ENCODE measurements around the gene COL19A1.

The COL19A1 gene

DNA sequence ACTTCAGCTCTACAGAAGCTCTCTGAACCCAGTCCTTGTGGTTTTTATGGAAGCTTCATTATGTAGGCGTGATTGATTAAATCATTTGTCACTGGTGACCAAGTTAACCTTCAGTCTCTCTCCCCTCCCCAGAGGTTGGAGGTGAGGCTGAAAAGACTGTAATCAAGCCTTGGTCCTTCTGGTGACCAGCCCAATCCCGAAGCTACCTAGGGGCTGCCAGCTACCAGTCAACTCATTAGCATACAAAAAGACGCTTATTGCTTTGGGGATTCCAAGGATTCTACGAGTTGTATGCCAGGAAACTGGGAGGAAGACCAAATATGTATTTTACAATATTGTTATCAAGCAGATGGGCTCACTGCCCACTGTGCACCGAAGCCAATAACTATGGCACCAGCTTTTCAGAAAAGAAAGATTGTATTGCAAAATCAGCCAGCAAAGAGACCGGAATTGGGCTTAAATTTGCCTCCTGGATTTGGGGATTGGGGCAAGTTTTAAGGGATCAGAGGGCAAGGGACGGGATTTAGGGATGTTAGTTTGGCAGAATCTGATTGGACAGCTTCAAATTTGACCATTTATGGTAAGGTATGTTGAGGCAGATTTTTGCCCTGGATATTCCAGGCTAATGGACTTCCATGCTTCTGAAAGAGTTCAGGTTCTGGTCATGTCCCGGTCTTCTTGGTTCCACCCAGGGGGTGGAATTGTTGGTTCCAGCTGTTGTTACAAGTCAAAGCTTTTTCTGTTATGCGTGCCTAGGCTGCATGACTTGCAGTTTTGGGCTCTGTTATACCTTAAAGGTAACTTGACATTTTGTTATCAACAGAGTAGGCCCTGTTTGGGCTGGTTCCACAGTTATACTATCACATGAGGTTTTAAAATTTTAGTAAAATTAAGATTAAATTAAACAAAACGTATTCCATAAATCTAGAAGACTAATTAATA, 269.1 kb downstream of the COL19A1 start:
- H3K4me1 ChIP-seq (ENCODE audit: insufficient read depth, low read length): peaks cover 20% of the 10 kb centered on the region
- no peaks in the 10 kb centered on the region for H3K27me3 ChIP-seq (ENCODE audit: insufficient read depth, low read length)
- no peak overlapping the region for H3K27ac ChIP-seq (ENCODE audit: low read length)
- H3K9ac ChIP-seq (ENCODE audit: low read depth, low read length): no peak overlapping the region
- H3K4me3 ChIP-seq (ENCODE audit: low read length): no peak overlapping the region
- H3K36me3 ChIP-seq (ENCODE audit: insufficient read depth, low read depth, low read length): no peaks in the 10 kb centered on the region
- H3K9me3 ChIP-seq (ENCODE audit: insufficient read depth, low read depth, low read length): no peaks in the 10 kb centered on the region

DNA sequence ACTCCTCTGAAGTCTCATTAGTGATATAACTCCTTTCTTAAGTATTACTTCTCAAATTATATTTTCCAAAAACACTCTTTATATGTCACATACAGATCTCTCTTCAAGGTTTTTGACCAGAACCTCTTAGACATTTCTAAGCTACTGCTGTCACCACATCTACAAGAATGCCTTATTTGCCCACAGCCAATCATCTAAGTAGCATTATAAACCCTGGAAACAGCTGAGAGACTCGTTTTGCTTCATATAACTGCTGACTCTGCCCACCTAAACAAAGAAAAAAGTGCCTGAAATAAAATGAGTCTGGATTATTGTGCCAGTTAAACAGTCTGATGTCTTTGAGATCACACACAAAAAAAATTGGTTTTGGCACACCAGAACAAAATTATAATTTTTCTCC, 270.6 kb downstream of the COL19A1 start:
- Histone ChIP-seq H3K27ac (ENCODE audit: low read length) (no peak overlapping the region), H3K4me3 (ENCODE audit: low read length) (no peak overlapping the region), H3K9me3 (ENCODE audit: insufficient read depth, low read depth, low read length) (no peaks in the 10 kb centered on the region)

DNA sequence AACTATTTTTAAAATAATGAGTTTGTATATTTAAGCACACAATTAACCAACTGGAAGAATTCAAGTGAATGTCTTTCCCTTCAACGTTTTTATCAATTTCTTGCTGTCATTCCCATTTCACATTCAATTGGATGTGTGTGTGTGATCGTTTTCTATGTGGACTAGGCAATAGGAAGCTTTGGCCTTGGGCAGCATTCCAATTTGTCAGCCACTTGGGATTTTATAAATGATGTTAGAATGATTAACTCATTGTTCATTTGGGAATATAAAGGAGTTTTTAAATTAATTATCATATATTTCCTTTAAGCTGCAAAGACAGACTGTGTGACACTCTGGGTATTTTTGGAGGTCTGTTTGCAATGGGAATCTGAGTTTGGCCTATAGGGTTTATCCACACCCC, 274.1 kb downstream of the COL19A1 start:
- no peak overlapping the region for H3K4me3 ChIP-seq (ENCODE audit: low read length)
- no peaks in the 10 kb centered on the region for H3K9me3 ChIP-seq (ENCODE audit: insufficient read depth, low read depth, low read length)
- H3K4me1 ChIP-seq (ENCODE audit: insufficient read depth, low read length): peaks cover 19% of the 10 kb centered on the region
- no peaks in the 10 kb centered on the region for H3K27me3 ChIP-seq (ENCODE audit: insufficient read depth, low read length)
- H3K36me3 ChIP-seq (ENCODE audit: insufficient read depth, low read depth, low read length): no peaks in the 10 kb centered on the region
- H3K9ac ChIP-seq (ENCODE audit: low read depth, low read length): no peak overlapping the region
- no peak overlapping the region for H3K27ac ChIP-seq (ENCODE audit: low read length)

More for the DNA sequence above, 270.6 kb downstream of the COL19A1 start:
- Histone ChIP-seq H3K4me1 (ENCODE audit: insufficient read depth, low read length) (peaks cover 20% of the 10 kb centered on the region), H3K36me3 (ENCODE audit: insufficient read depth, low read depth, low read length) (no peaks in the 10 kb centered on the region), H3K27me3 (ENCODE audit: insufficient read depth, low read length) (no peaks in the 10 kb centered on the region), H3K9ac (ENCODE audit: low read depth, low read length) (no peak overlapping the region)

DNA sequence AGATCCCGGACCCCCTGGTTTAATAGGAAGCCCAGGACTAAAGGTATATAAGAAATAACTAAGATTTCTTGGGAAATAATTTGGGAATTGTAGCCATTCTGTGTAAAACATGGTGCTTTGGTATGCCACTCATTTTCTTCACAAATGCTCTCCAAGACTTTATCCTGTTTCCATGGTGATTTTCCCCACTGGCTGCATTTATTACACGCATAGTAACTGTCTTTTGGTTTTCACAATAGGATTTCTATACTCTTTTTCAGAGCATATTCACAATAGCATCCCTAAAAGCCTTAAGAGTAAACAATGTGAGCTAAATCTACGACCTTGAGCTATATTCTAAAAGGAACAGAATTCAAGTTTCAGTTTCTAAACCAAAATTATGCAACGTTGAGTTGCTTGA, 275.7 kb downstream of the COL19A1 start:
- H3K4me3 ChIP-seq (ENCODE audit: low read length): no peak overlapping the region

DNA sequence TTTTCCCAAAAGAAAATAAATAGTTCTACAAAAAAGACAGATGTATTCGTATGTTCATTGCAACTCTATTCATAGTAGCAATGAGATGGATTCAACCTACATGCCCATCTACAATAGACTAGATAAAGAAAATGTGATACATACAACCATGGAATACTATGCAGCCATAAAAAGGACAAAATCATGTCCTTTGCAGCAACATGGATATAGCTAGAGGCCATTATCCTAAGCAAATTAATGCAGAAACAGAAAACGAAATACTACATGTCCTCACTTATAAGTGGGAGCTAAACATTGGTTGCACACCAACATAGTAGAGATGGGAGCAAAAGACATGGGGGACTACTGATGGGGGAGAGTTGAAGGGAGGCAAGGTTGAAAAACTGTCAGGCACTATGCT, 278.8 kb downstream of the COL19A1 start:
- H3K4me1 ChIP-seq (ENCODE audit: insufficient read depth, low read length): no peaks in the 10 kb centered on the region
- H3K4me3 ChIP-seq (ENCODE audit: low read length): no peak overlapping the region
- H3K9ac ChIP-seq (ENCODE audit: low read depth, low read length): no peak overlapping the region
- no peak overlapping the region for H3K27ac ChIP-seq (ENCODE audit: low read length)
- no peaks in the 10 kb centered on the region for H3K27me3 ChIP-seq (ENCODE audit: insufficient read depth, low read length)
- H3K9me3 ChIP-seq (ENCODE audit: insufficient read depth, low read depth, low read length): no peaks in the 10 kb centered on the region
- H3K36me3 ChIP-seq (ENCODE audit: insufficient read depth, low read depth, low read length): no peaks in the 10 kb centered on the region

More for the DNA sequence above, 275.7 kb downstream of the COL19A1 start:
- Histone ChIP-seq H3K4me1 (ENCODE audit: insufficient read depth, low read length) (peaks cover 13% of the 10 kb centered on the region), H3K27me3 (ENCODE audit: insufficient read depth, low read length) (no peaks in the 10 kb centered on the region), H3K27ac (ENCODE audit: low read length) (no peak overlapping the region), H3K36me3 (ENCODE audit: insufficient read depth, low read depth, low read length) (no peaks in the 10 kb centered on the region), H3K9me3 (ENCODE audit: insufficient read depth, low read depth, low read length) (no peaks in the 10 kb centered on the region), H3K9ac (ENCODE audit: low read depth, low read length) (no peak overlapping the region)

DNA sequence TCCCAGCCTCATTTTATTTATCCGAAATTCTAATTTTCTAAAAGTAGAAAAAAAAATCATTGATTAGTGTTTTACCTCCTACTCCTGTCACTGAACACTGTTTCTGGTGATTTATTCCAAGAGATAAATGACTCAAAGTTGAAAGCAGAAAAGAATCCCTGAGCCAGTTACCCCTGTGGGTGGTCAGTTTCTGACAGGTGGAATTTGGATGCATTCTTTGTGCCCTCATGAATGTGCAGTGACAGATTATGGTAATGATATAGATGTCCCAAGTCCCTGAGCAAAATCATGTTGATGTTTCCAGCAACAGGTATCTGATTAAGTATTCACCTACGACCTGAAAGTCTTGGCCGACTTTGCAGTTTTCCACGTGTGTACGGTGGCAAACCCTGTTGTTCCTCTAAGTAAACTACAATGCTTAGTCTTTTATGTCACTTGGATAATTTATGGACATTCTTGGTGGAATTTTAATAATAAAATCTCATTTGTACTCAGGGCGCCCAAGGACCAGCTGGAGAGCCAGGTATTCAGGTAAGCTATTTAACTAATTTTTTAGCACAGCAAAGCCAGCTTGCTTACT, 282.9 kb downstream of the COL19A1 start:
- Histone ChIP-seq H3K27me3 (ENCODE audit: insufficient read depth, low read length) (no peaks in the 10 kb centered on the region), H3K9ac (ENCODE audit: low read depth, low read length) (no peak overlapping the region), H3K4me3 (ENCODE audit: low read length) (no peak overlapping the region), H3K4me1 (ENCODE audit: insufficient read depth, low read length) (no peaks in the 10 kb centered on the region), H3K9me3 (ENCODE audit: insufficient read depth, low read depth, low read length) (no peaks in the 10 kb centered on the region), H3K36me3 (ENCODE audit: insufficient read depth, low read depth, low read length) (no peaks in the 10 kb centered on the region), H3K27ac (ENCODE audit: low read length) (no peak overlapping the region)

DNA sequence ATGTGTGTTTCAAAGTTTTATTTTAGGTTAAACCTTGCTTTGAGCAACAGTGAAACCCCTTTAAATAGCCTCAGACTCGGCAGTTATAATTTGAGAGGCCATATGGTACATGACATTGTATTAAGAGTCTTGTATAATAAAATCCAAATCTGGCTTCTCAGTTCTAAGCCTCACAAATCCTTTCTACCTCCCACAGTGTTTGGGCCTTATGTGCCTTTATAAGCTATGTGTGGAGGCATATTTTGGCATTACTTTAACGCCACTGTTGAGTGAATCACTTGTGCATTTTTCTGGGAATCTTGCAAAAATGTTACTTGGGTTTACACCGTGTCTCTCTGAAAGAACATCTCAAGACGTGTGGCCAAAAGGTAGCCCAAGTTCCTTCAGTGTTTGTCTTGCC, 284.2 kb downstream of the COL19A1 start:
- Histone ChIP-seq H3K36me3 (ENCODE audit: insufficient read depth, low read depth, low read length) (no peaks in the 10 kb centered on the region), H3K27ac (ENCODE audit: low read length) (no peak overlapping the region), H3K9ac (ENCODE audit: low read depth, low read length) (no peak overlapping the region), H3K4me1 (ENCODE audit: insufficient read depth, low read length) (no peaks in the 10 kb centered on the region), H3K27me3 (ENCODE audit: insufficient read depth, low read length) (no peaks in the 10 kb centered on the region), H3K4me3 (ENCODE audit: low read length) (no peak overlapping the region), H3K9me3 (ENCODE audit: insufficient read depth, low read depth, low read length) (no peaks in the 10 kb centered on the region)

DNA sequence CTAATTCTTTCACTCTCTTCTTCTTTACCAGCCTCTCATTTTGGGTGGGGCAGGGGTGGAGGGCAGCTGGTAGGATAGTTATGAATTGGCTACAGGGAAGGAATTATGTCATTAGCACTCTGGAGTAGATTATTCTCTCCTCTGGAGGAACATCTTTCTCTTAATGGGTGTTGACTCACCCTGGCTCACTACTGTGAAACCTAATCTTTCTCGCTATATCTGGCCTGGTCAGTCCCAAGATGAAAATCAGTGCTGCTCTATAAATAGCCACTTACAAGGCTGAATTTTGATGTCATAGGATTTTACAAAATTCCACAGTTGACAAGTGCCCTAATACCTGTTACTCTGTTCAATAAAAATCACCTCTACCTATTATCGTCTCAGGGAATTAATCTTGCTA, 285.3 kb downstream of the COL19A1 start:
- no peak overlapping the region for H3K27ac ChIP-seq (ENCODE audit: low read length)

DNA sequence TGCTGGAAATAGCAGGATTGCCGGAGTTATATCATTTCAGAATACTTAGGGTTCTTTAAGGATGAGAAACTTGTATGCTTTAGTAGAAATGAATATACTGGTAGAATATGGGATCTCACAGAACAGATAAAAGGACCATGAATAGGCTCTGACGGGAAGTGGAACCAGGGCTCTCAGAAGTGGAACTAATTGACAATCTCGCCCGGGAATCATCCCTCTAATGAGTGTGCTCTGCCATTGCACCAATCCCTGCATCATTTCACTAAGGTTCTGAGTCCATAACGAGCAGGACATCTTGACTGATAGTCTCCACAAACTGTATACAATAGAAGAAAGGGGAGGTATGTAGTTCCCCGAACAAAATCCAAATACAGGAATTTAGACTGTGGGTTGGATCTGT, 286.4 kb downstream of the COL19A1 start:
- H3K4me3 ChIP-seq (ENCODE audit: low read length): no peak overlapping the region
- no peaks in the 10 kb centered on the region for H3K36me3 ChIP-seq (ENCODE audit: insufficient read depth, low read depth, low read length)
- no peaks in the 10 kb centered on the region for H3K4me1 ChIP-seq (ENCODE audit: insufficient read depth, low read length)
- no peak overlapping the region for H3K27ac ChIP-seq (ENCODE audit: low read length)
- H3K9ac ChIP-seq (ENCODE audit: low read depth, low read length): no peak overlapping the region
- H3K9me3 ChIP-seq (ENCODE audit: insufficient read depth, low read depth, low read length): no peaks in the 10 kb centered on the region
- no peaks in the 10 kb centered on the region for H3K27me3 ChIP-seq (ENCODE audit: insufficient read depth, low read length)

More for the DNA sequence above, 285.3 kb downstream of the COL19A1 start:
- no peaks in the 10 kb centered on the region for H3K4me1 ChIP-seq (ENCODE audit: insufficient read depth, low read length)
- no peaks in the 10 kb centered on the region for H3K27me3 ChIP-seq (ENCODE audit: insufficient read depth, low read length)
- no peak overlapping the region for H3K9ac ChIP-seq (ENCODE audit: low read depth, low read length)
- H3K9me3 ChIP-seq (ENCODE audit: insufficient read depth, low read depth, low read length): no peaks in the 10 kb centered on the region
- no peaks in the 10 kb centered on the region for H3K36me3 ChIP-seq (ENCODE audit: insufficient read depth, low read depth, low read length)
- H3K4me3 ChIP-seq (ENCODE audit: low read length): no peak overlapping the region

DNA sequence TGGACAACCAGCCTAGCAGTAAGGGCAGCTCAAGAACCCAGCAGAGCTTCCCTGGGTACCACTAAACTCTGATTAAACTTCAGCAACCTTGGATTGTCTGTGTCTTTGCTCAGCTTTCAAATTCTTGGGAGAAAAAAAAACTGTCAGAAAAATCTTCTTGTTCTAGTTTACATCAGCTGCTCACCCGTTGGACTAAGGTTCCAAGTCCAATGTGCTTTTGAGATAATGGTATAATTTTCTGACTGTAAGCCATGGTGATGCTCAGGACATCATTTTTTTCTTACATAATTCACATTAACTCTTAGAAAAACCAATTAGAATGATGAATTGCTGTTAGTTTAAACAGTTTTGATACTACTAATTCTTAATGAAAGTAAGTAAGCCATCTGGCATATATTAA, 290.7 kb downstream of the COL19A1 start:
- Histone ChIP-seq H3K36me3 (ENCODE audit: insufficient read depth, low read depth, low read length) (no peaks in the 10 kb centered on the region), H3K4me1 (ENCODE audit: insufficient read depth, low read length) (no peaks in the 10 kb centered on the region), H3K9ac (ENCODE audit: low read depth, low read length) (no peak overlapping the region), H3K27ac (ENCODE audit: low read length) (no peak overlapping the region), H3K27me3 (ENCODE audit: insufficient read depth, low read length) (no peaks in the 10 kb centered on the region), H3K9me3 (ENCODE audit: insufficient read depth, low read depth, low read length) (no peaks in the 10 kb centered on the region), H3K4me3 (ENCODE audit: low read length) (no peak overlapping the region)

DNA sequence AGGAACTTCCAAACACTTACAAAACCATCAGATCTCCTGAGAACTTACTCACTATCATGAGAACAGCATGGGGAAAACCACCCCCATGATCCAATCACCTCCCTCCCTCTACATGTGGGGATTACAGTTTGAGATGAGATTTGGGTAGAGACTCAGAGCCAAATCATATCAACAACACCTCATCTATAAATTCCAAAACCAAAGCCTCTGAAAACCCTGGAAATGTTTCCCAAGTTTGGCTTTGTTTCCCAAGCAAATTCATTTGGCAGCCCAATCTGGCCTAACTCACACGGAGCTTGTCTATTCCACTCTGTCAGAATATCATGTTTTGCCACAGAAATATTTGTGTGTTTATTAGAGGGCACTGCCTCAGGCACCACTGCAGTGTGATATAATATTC, 293.9 kb downstream of the COL19A1 start:
- Histone ChIP-seq H3K9ac (ENCODE audit: low read depth, low read length) (no peak overlapping the region), H3K4me1 (ENCODE audit: insufficient read depth, low read length) (no peaks in the 10 kb centered on the region), H3K27ac (ENCODE audit: low read length) (no peak overlapping the region), H3K36me3 (ENCODE audit: insufficient read depth, low read depth, low read length) (no peaks in the 10 kb centered on the region), H3K27me3 (ENCODE audit: insufficient read depth, low read length) (no peaks in the 10 kb centered on the region), H3K4me3 (ENCODE audit: low read length) (no peak overlapping the region), H3K9me3 (ENCODE audit: insufficient read depth, low read depth, low read length) (no peaks in the 10 kb centered on the region)

DNA sequence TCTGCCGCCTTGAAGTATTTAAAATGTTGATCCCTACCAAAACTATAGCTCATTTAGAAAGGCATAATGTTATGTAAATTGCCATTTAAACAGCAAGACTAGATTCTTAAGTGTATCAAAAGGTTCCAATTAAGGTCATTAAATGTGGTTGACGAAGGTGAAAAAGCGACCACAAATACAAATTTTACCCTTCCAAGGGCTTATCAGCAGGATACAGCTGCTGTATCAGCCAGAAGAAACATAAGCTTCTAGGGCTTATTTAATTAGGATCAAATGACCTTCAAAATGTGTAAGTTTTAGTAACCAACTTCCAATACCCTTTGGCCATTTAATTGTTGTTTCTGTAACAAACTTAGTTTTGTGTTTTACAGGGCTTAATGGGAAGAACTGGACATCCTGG, 296.6 kb downstream of the COL19A1 start:
- no peak overlapping the region for H3K4me3 ChIP-seq (ENCODE audit: low read length)
- no peaks in the 10 kb centered on the region for H3K4me1 ChIP-seq (ENCODE audit: insufficient read depth, low read length)
- H3K9me3 ChIP-seq (ENCODE audit: insufficient read depth, low read depth, low read length): no peaks in the 10 kb centered on the region
- no peaks in the 10 kb centered on the region for H3K27me3 ChIP-seq (ENCODE audit: insufficient read depth, low read length)
- no peak overlapping the region for H3K27ac ChIP-seq (ENCODE audit: low read length)
- H3K36me3 ChIP-seq (ENCODE audit: insufficient read depth, low read depth, low read length): no peaks in the 10 kb centered on the region
- H3K9ac ChIP-seq (ENCODE audit: low read depth, low read length): no peak overlapping the region
